ENCODE results near the gene METTL4. TPM values are rescaled to one million over a fixed set of nuclear protein-coding genes. Genes with fewer than 3 reads are reported as not detected.
A peak's percentile ranks its signal among the peaks of the same experiment; 100 is the strongest.

Gene METTL4
- total and polyA plus RNA-seq, 9 of the 15 experiments (the other 6 are each of a cell fraction or from before 2014, with no cell fraction given), result 7.9 to 32.8 (median 22.1) TPM

GRCh38 chr18:2571200-2572170 lies at the start of gene METTL4, which contains the start of gene NDC80 (continued):
- TF ChIP-seq USF2 (CRISPR knock-in tag; IDR thresholded peaks at IDR 0.05) (no peak), PHF8 (IDR thresholded peaks at IDR 0.05; ENCODE audit: borderline replicate concordance, low read length) (peak; percentile 92; the same call in 1 of the 2 replicates), GABPB1 (CRISPR knock-in tag; IDR thresholded peaks at IDR 0.05) (peak; percentile 87), JUND (IDR thresholded peaks at IDR 0.05; ENCODE audit: borderline replicate concordance, low read depth, low read length) (peak; percentile 95), JUND (tag; IDR thresholded peaks at IDR 0.05; ENCODE audit: borderline replicate concordance, low read depth, low read length) (peak; percentile 94)

- ATAC-seq (no peak), FAIRE-seq (no peak), DNase-seq (ENCODE audit: extremely low read depth in 1 of 4, low spot score in 3 of 4) (no peak)
- Histone ChIP-seq H3K36me3 (ENCODE audit: control insufficient read depth, insufficient read depth, low read length) (peaks cover 24% of the 10 kb centered on the region; the same call in 2 of the 3 replicates), H3K4me1 (replicated peaks in 1 of 2; ENCODE audit: control insufficient read depth in 2 of 2, insufficient read depth in 2 of 2, low read length in 2 of 2) (no peaks in the 10 kb centered on the region), H2AFZ (ENCODE audit: low read depth, low read length) (no peak overlapping the region), H3K27me3 (ENCODE audit: control insufficient read depth in 2 of 2, insufficient read depth in 2 of 2, low read length in 2 of 2) (no peaks in the 10 kb centered on the region), H3K9me1 (ENCODE audit: control insufficient read depth, insufficient read depth, low read length) (no peaks in the 10 kb centered on the region), H3K27ac (ENCODE audit: extremely low read depth, low read depth, low read length) (no peak overlapping the region), H3K9me3 (replicated peaks; ENCODE audit: control insufficient read depth, insufficient read depth, low read depth, low read length) (no peaks in the 10 kb centered on the region), H3K4me3 (no peak overlapping the region), H4K20me1 (replicated peaks; ENCODE audit: control insufficient read depth, insufficient read depth, low read length) (no peaks in the 10 kb centered on the region), H3K79me2 (ENCODE audit: control insufficient read depth, insufficient read depth, low read length) (no peaks in the 10 kb centered on the region), H3K9ac (ENCODE audit: insufficient read depth in 1 of 2, low read depth in 2 of 2, low read length in 2 of 2) (no peak overlapping the region), H3K4me2 (ENCODE audit: insufficient read depth, low read length) (no peak overlapping the region)
- BruUV-seq (replicated peaks), result no TSS peak
- in situ Hi-C loops (cut with MboI), result no loop called here
- ChIA-PET CTCF (ENCODE audit: low intra/inter-chr PET ratio) (no interaction called here), POLR2A (interaction anchor here (1.3 to 1.6 kb wide), 2 partner anchors 10 to 14 kb away, joined by 4 read pairs; no protein-coding TSS in a partner anchor)
- intact Hi-C loops (cut with micrococcal nuclease), result no loop called here
- WGBS (ENCODE audit: insufficient coverage, low coverage, missing lambda C conversion rate), result 77% methylated on average over 4 of the region's 4 CpGs
- TF ChIP-seq ZBTB5 (IDR thresholded peaks at IDR 0.05) (no peak), EP300 (IDR thresholded peaks at IDR 0.05; ENCODE audit: low read length) (no peak), ZNF324 (CRISPR knock-in tag; IDR thresholded peaks at IDR 0.05) (no peak), MLLT1 (IDR thresholded peaks at IDR 0.05) (no peak), SREBF1 (IDR thresholded peaks at IDR 0.05; ENCODE audit: borderline replicate concordance, low read depth, low read length) (no peak), CBX8 (IDR thresholded peaks at IDR 0.05; ENCODE audit: borderline replicate concordance, extremely low read depth, low read depth, low read length, poor library complexity, severe bottlenecking) (no peak), THAP12 (CRISPR knock-in tag; IDR thresholded peaks at IDR 0.05) (no peak)
Measured at GRCh38 chr18:2618009-2618408, 46.7 kb upstream of the METTL4 start.

Data from K562 (cell line).